ENCODE measurements around the gene SPANXD. TPM values are rescaled to one million over a fixed set of nuclear protein-coding genes. Genes with fewer than 3 reads are reported as not detected.
"Not testable (repeated sequence)": the region's sequence is repeated elsewhere in the genome, so short reads cannot be mapped to it uniquely, and the experiment has no call there.

The SPANXD gene, protein sequence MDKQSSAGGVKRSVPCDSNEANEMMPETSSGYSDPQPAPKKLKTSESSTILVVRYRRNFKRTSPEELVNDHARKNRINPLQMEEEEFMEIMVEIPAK
- polyA plus RNA-seq (2012; ENCODE audit: missing spikeins) = not detected

DNA sequence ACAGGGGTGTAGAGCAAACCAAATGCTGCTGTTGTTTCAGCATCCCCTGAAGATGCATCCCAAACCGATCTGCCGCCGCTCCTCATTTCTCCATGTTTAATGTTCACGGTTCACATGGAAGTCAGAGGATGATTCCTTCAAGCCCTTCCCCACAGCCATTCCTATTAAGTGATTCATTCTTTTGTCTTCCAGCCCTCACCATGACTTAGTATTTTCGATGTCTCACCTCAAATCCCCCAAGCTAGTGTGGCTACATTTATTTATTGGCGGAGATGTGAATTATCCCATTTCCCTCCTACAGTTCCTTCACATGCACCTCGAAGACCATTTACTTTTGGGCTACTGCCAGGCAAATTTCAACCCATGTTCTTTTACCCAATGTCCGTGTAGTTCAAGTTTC, at the start of gene SPANXD:
Gene SPANXD (minus strand): TSS at position 101 of the 400 bp plus-strand sequence. CDS start 334 bp downstream, outside the sequence.
- not testable (repeated sequence) for DNase-seq (ENCODE audit: insufficient read length); FAIRE-seq

DNA sequence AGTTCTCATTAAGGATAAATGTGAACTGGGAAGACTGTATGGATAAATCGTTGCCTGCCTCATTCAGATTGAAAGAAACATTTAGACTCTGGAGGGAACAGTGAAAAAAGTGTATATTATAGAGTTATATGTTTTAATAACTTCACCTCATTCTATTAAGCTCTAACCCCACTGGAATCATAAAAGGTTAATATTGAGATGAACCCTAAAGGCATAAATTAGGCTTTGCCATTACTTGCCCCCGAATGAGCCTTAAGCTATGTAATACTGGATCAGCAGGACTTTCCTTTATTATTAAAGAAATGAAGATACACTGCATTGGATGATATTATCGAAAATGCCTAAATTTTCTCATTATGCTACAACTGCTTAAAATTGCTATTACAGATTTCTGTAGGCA, 44.1 kb upstream of the SPANXD start:
- TF ChIP-seq POLR2A (IDR thresholded peaks at IDR 0.05; ENCODE audit: low read depth, low read length) = no peak
- TF ChIP-seq TAF1 (IDR thresholded peaks at IDR 0.05; ENCODE audit: borderline replicate concordance, low read depth, low read length) = no peak
- TF ChIP-seq POLR2AphosphoS5 (IDR thresholded peaks at IDR 0.05; ENCODE audit: low read depth, low read length) = no peak
- no peak for FAIRE-seq
- no peak for DNase-seq (ENCODE audit: insufficient read length)

DNA sequence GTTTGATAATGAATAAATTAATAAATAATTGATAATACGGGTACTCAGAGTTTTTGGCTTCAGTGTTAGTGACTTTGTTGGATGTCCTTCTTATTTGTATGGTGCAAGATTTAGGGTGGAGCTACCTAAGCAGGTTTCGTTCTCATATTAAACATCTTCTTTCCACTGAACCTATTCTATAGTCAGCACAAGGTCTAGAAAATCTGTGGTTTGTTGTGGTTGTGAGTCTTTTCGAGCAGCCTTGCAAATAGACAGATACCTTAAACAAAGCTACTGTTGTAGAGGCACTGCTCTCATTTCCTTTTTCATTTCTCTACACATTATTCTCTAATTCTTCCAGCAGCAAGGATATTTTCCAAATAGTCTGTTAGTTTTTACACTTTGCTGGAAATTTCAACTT, 38.1 kb upstream of the SPANXD start:
- FAIRE-seq = no peak

DNA sequence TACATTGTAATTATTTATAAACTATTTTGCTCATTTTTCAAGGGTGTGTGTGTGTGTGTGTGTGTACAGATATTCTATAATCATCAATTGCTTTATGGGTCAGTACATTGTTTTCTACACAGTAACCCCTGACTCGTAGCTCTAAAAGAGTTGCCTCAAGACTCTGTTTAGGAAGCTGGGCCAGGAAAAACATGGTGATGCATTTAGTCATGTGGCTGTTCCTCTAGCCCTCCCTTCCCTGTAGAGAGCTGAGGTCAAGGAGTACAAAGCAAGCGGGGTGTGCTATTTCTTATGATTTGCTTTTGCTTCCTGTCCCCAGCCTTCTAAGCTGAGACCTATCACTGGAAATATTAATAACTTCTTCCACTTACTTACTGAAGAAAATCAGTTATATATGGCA, 34.8 kb upstream of the SPANXD start:
- FAIRE-seq (no peak), DNase-seq (ENCODE audit: insufficient read length) (no peak)
- TF ChIP-seq POLR2A (IDR thresholded peaks at IDR 0.05; ENCODE audit: low read depth, low read length) = no peak
- no peak for TF ChIP-seq TAF1 (IDR thresholded peaks at IDR 0.05; ENCODE audit: borderline replicate concordance, low read depth, low read length)
- no peak for TF ChIP-seq POLR2AphosphoS5 (IDR thresholded peaks at IDR 0.05; ENCODE audit: low read depth, low read length)

More for the DNA sequence above, 38.1 kb upstream of the SPANXD start:
- no peak for DNase-seq (ENCODE audit: insufficient read length)
- no peak for TF ChIP-seq TAF1 (IDR thresholded peaks at IDR 0.05; ENCODE audit: borderline replicate concordance, low read depth, low read length)
- TF ChIP-seq POLR2A (IDR thresholded peaks at IDR 0.05; ENCODE audit: low read depth, low read length) = no peak
- no peak for TF ChIP-seq POLR2AphosphoS5 (IDR thresholded peaks at IDR 0.05; ENCODE audit: low read depth, low read length)

DNA sequence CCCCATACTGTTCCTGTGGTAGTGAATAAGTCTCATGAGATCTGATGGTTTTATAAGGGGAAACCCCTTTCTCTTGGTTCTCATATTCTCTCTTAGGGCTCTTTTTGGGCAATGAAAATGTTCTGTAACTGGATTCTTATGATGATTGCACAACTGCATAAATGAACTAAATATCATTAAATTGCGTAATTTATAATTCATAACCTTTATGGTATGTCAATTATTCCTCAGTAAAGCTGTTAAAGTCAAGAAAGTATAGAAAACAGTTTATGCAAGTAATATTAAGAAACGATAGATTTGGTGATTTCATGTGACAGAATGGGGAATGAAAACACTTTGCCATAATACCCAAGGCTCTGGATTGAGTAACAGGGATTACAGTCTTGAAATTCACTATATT, 33.5 kb upstream of the SPANXD start:
- DNase-seq (ENCODE audit: insufficient read length) (no peak), FAIRE-seq (no peak)
- no peak for TF ChIP-seq POLR2A (IDR thresholded peaks at IDR 0.05; ENCODE audit: low read depth, low read length)
- TF ChIP-seq POLR2AphosphoS5 (IDR thresholded peaks at IDR 0.05; ENCODE audit: low read depth, low read length) = no peak

DNA sequence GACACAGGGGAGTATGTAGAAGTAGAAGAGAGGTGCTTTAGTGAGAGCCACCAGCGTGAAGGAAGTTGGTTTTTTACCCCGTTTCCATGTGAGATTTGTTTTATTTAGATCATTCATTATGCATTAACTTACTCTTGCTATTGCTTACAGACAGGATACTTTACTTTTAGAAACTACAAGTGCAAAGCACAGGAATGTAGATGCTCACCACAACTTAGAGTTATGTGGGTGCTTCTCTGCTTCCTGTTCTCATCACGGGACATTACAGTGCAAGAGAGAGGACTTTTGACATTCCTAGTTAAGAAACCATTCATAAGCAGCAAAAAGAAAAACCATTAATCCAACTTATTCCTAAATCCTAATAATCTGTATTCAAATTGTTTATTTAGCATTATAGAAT, 25.6 kb upstream of the SPANXD start:
- no peak for FAIRE-seq
- no peak for TF ChIP-seq POLR2A (IDR thresholded peaks at IDR 0.05; ENCODE audit: low read depth, low read length)
- no peak for TF ChIP-seq TAF1 (IDR thresholded peaks at IDR 0.05; ENCODE audit: borderline replicate concordance, low read depth, low read length)
- TF ChIP-seq POLR2AphosphoS5 (IDR thresholded peaks at IDR 0.05; ENCODE audit: low read depth, low read length) = no peak

DNA sequence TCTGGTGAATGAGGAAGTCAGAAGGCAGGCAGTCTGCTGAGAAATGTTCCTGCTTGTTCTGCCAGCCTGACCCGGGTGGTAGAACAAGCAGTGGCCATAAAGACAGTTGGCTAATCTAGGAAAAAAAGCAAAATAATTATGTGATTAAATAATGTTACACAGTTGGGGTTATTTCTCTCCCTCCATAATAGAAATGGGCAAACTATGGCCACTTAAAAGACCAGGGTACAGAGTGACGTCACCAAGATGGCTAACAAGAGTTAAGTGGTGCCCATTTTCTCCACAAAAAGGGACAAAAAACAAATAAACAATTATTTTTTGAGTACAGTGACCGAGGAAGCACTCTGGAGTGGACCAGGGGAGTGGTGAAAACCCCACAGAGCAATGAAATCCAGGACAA, 16.1 kb upstream of the SPANXD start:
- DNase-seq (ENCODE audit: insufficient read length) = no peak
- no peak for FAIRE-seq
- TF ChIP-seq POLR2A (IDR thresholded peaks at IDR 0.05; ENCODE audit: low read depth, low read length) (no peak), TAF1 (IDR thresholded peaks at IDR 0.05; ENCODE audit: borderline replicate concordance, low read depth, low read length) (no peak), POLR2AphosphoS5 (IDR thresholded peaks at IDR 0.05; ENCODE audit: low read depth, low read length) (no peak)

More for the DNA sequence above, 25.6 kb upstream of the SPANXD start:
- DNase-seq (ENCODE audit: insufficient read length) = no peak

DNA sequence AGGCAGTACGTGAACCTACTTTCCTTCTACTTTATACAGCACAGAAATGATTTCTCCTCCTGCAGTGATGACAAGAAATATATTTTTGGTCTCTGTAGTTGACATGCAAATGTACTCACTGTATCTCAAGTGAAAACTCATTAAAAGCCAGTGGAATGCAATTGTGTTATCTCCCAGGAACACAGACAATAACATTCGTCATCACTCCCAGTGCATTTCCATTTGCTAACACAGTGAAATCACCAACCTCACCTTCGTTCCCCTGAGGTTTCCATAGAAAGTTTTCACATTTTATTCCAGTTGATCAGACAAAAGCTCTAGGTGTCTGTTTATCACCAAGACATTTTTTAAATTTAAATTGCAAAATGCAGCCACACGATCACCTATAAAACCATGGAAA, 2.5 kb upstream of the SPANXD start:
- no peak for DNase-seq (ENCODE audit: insufficient read length)
- no peak for FAIRE-seq
- TF ChIP-seq POLR2A (IDR thresholded peaks at IDR 0.05; ENCODE audit: low read depth, low read length) (no peak), TAF1 (IDR thresholded peaks at IDR 0.05; ENCODE audit: borderline replicate concordance, low read depth, low read length) (no peak), POLR2AphosphoS5 (IDR thresholded peaks at IDR 0.05; ENCODE audit: low read depth, low read length) (no peak)

DNA sequence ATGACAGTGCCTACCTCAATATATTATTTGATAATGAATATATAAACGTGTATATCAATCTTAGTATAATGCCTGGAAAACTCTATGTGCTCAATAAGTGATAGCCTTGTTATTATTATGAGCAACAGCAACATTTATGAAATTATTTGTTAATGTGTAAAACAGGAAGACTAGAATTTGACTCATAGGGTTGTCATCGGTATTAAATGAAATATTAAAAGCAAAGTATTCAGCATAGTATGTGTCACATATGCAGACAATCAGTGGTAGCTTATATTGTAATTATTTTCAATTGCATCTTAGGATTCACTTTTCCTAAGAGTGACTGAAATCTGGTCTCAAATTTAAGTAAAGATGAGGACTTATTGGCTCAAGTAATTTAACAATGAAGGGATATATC, 24.6 kb downstream of the SPANXD start:
- TF ChIP-seq POLR2AphosphoS5 (IDR thresholded peaks at IDR 0.05; ENCODE audit: low read depth, low read length) (no peak), POLR2A (IDR thresholded peaks at IDR 0.05; ENCODE audit: low read depth, low read length) (no peak), TAF1 (IDR thresholded peaks at IDR 0.05; ENCODE audit: borderline replicate concordance, low read depth, low read length) (no peak)
- no peak for FAIRE-seq
- DNase-seq (ENCODE audit: insufficient read length) = no peak

DNA sequence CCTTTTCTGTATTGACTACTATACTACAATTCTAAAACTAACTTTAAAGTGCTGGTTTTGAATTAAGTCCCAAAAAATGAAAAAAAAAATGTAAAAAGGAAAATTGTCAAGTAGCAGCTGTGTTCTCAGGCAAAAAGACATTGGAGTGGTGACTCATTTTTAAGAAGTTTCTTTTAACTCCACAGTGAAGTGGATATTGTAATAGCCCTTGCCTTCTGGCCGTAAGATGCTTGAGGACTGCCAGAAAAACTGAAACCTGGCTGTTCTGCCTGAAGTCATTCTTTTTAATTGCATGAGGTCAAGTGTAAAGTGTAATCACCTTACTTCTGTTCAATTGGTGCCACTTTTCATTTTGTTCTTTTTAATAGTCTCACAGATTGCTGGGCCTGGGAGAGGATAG, 28.9 kb downstream of the SPANXD start:
- TF ChIP-seq POLR2AphosphoS5 (IDR thresholded peaks at IDR 0.05; ENCODE audit: low read depth, low read length) = no peak
- no peak for TF ChIP-seq POLR2A (IDR thresholded peaks at IDR 0.05; ENCODE audit: low read depth, low read length)
- TF ChIP-seq TAF1 (IDR thresholded peaks at IDR 0.05; ENCODE audit: borderline replicate concordance, low read depth, low read length) = no peak
- DNase-seq (ENCODE audit: insufficient read length) (no peak), FAIRE-seq (no peak)

DNA sequence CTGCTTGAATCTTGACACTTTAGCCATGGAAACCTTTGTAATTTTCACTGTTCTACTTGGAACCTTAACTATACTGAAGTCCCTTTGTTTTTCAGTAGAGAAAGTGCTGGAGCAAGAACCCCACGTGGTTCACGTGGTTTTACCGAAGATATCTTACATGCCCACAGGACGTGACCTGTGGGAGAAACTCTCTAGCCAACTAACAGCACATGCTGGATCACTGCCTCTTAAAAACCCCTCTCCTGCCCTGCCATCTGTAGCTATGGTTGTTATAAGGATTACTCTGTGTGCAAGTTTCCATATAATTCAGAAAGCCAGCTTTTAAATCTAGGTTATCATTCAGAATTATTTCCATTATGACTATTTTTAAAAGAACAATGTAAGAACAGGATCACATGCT, 30.2 kb downstream of the SPANXD start:
- TF ChIP-seq TAF1 (IDR thresholded peaks at IDR 0.05; ENCODE audit: borderline replicate concordance, low read depth, low read length) (no peak), POLR2AphosphoS5 (IDR thresholded peaks at IDR 0.05; ENCODE audit: low read depth, low read length) (no peak), POLR2A (IDR thresholded peaks at IDR 0.05; ENCODE audit: low read depth, low read length) (no peak)
- no peak for DNase-seq (ENCODE audit: insufficient read length)
- no peak for FAIRE-seq

DNA sequence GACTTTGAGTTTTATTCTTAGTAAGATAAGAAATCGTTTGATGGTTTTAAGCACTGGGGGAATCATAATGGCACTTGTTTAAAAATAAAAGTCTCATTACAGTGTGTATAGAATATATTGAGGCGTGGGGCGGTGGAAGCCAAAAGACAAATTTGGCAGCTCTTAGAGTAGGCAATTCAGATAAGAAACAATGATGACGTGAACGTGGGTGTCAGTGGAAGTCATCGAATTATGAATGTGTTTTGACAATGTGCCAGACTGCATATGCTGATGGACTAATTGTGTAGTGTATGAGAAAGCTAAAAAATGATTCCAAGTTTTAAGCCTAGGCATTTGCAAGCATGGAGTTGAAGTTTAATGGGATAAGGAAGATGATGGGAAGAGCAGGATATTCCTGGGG, 35.8 kb downstream of the SPANXD start:
- DNase-seq (ENCODE audit: insufficient read length) (no peak), FAIRE-seq (no peak)
- TF ChIP-seq TAF1 (IDR thresholded peaks at IDR 0.05; ENCODE audit: borderline replicate concordance, low read depth, low read length) (no peak), POLR2AphosphoS5 (IDR thresholded peaks at IDR 0.05; ENCODE audit: low read depth, low read length) (no peak), POLR2A (IDR thresholded peaks at IDR 0.05; ENCODE audit: low read depth, low read length) (no peak)

DNA sequence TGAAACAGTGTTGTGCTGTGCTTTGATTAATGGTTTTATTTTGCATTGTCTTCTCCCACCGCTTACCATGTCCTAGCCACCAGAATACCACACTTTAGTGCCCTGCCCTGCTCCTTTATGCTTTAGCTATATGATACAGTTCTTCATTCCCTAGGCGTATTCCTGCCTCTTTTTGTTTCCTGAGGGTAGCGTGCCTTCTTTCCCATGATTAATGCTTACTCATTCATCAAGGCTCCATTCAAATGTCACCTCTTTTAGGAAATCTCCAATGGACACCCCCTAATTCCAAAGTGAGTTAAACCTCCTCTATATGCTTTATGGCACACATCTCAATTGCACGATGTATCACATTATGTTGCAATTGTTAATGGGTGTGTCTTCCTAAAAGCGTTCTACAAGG, 46.3 kb downstream of the SPANXD start:
- FAIRE-seq = no peak
- no peak for DNase-seq (ENCODE audit: insufficient read length)
- TF ChIP-seq TAF1 (IDR thresholded peaks at IDR 0.05; ENCODE audit: borderline replicate concordance, low read depth, low read length) = no peak
- TF ChIP-seq POLR2AphosphoS5 (IDR thresholded peaks at IDR 0.05; ENCODE audit: low read depth, low read length) = no peak
- TF ChIP-seq POLR2A (IDR thresholded peaks at IDR 0.05; ENCODE audit: low read depth, low read length) = no peak
